Measurements from ENCODE around the gene PLCB2.

Gene PLCB2

GRCh38 chr15:40248006-40248783 is 59.5 kb downstream of the PLCB2 start:
- no peak for DNase-seq

- DNase-seq = no peak
Measured at GRCh38 chr15:40247406-40247971, 60.2 kb downstream of the PLCB2 start.

GRCh38 chr15:40246496-40247280 is 61.0 kb downstream of the PLCB2 start:
- DNase-seq = no peak

GRCh38 chr15:40245666-40246450 is 61.9 kb downstream of the PLCB2 start:
- DNase-seq = no peak

DNA sequence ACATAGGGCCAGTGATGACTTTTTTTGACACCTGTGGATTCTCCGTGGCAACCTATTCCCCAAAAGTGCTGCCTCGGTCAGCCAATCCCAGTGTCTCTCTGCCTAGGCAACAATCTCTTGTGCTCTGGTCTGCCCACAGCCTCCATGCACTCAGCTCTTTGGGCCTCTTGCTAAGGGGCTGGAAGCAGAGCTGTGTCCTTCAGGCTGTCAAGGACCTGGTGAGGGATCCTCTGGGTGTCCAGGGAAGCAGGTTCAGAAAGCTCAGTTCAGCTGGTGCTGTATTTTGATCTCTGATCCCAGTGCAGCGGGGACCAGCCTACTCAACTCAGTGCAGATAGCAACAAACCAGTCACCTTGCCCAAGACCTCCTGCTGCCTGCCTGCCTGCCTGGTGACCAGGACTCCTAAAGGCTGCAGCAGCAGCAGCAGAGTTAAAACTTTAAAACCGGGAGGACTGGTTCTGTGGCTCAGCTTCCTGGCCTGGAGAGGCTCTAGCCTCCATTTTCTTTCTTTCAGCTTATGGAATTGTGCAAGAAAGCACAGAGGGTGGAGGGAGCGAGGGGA is 62.7 kb downstream of the PLCB2 start:
- no peak for DNase-seq

DNA sequence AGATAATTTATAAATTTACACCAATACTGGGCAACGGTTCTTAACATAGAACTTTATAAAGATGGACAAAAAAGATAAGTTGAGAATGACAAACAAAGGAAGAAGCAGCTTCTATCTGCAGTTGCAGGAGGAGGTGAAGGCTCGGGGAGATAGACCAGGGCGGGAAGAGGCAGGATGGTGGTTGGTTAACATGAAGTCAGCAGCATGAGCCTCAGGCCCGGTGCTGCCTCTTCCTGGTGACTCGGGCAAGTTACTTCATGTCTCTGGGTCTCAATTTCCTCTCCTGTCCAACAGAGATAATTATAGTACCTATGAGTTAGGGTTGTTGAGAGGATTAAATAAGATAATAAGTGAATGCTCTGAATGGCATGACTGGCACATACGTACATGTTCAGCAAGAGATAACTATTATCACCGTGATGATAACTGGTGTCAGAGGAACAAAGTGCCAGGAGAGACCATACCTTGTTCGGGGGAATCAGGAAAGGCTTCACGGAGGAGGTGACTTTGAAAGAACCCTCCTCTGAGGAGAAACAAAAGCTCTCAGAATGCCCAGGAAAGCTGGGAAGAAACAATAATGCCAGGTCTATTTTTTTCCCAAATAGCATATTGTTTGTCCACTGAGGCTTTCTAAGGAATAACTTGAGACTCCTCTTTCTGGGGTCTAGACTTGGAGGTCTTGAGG is 64.5 kb downstream of the PLCB2 start:
- DNase-seq = peak in 1 of 3 donors; percentile 13

DNA sequence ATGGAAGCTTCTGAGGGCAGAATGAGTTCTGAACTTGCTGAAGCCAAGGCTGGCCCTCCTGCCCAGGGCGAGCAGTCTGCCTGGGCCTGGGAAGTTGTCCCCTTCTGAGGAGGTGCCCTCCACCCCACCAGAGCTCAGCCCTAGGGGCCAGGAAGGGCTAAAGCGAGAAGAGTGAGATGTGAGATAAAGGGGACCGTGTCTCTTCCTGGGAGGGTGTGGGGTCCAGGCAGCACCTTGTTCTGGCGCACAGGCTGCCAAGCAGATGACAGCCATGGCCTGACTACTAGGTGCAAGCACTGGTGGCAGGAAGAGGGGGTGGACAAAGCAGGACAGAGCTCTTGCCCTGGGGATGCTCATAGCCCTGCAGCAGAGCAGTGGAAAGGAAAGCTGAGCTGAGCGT is 65.1 kb downstream of the PLCB2 start:
- DNase-seq = no peak

- DNase-seq = no peak
Measured at GRCh38 chr15:40242213-40242599, 65.5 kb downstream of the PLCB2 start.

DNA sequence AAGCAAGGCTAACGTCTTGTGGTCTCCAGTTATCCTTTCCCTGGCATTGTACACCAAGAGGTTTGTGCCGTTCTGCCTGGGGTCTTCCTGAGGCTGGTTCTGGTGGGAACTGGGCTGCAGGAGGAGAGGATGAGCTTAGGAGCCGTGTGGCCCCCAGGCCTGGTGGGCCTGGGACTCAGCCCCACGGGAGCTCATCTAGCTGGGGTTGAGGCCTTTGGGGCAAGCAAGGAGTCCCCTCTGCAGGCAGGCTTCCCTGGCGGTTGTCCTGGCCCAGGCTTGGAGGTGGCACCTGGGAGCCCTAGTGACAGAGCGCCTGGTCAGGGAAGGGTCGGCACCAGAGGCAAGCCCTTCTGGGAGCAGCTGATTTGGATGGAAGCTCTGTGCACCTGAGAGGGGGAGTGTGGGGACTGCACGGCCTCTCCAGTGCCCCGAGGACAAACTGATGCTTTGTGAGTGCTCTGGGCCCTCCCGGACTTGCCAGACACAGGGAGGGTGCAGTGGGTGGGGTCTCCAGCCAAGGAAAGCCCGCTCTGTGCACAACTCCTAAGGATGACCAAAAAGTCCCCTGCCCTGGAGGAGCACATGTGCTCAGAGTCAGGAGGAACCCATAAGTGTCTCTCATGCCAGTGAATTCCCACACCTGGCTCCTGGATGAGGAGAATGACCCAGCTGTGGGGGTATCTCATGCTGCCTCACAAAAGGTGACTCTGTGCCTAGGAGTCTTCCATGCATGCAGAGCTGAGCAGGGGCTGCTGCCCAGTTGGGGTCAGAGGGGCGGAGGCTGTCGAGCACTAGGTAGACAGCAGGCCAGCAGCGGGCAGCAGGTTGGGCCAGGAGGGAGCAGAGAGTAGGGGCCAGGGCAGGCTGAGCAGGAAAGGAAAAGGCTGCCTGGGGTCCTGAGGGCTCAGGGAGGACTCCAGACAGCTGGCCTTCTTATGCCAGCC is 66.2 kb downstream of the PLCB2 start:
- DNase-seq = no peak

GRCh38 chr15:40240619-40241221 is 67.0 kb downstream of the PLCB2 start:
- DNase-seq = no peak

DNA sequence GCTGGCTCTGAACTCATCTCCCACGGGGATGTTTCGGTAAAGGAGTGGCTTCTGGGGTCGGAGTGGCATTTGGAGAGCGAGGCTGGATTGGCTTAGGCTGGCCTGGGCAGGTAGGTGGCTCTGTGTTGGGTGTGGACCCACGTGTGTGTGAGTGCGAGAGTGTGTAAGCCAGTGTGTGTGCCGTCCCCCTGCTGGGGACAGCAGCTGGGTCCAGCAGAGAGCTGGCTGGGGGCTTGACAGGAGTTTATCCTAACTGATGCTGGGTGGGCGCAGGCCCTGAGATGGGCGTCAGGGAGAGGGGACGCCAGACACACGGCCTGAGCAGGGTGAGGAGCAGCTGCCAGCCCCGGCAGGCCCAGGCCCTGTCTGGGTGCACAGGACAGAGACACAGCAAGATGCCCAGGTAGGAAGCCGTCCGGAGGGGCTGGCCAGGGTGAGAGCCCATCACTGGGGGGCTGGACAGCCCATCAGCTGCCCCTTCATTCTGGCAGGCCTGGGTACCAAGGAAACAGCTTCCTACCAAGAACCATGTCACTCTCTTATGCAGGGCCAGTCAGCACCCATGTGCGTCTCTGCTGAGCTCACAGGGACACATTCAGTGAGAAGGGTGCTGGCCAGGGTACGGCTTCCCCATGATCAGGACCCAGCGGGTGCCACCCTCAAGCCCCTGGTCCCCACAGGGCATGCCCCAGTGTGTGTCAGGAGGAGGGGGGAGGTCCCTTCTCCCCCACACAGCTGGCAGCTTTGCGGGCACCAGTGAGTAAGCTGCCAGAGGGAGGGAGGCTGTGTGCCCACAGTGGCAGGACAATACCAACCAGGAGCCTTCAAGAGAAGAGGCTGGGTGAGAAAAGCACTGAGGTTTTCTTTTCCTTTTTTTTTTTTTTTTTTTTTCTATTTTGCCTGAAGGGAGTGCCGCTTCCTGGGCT is 67.8 kb downstream of the PLCB2 start:
- no peak for DNase-seq

DNA sequence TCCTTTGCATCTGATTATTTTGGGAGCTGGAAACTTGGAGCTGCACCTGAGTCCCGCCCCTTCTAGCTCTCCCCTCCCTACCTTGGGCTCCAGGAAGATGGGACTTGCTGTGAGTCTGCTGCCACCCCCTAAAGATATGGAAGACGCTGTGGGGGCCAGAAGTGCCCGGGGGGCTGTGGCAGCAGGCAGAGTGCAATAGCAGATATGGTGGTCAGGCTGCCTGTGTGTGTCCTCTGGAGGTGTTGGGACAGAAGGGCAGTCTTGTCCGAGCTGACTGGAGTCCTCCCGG is 68.4 kb downstream of the PLCB2 start:
- no peak for DNase-seq

GRCh38 chr15:40238532-40239403 is 69.0 kb downstream of the PLCB2 start, which contains the start of gene PAK6:
Gene PAK6 (plus strand): TSS chr15:40239063. CDS start chr15:40264786, 25,723 bp downstream.
- peak; percentile 62 to 64 (median 62) for DNase-seq

Data from suppressor macrophage treated with lipopolysaccharide for 1 hour (primary cell).